Stimulated activated CD4-positive, alpha-beta T cell treated with anti-CD3 and anti-CD28 coated beads, Interleukin-1b, Interleukin-23, amount 100 ng/mL, for 24 hours (primary cell): ENCODE data around the gene REPS2.
"Not testable (repeated sequence)": the region's sequence is repeated elsewhere in the genome, so short reads cannot be mapped to it uniquely, and the experiment has no call there.

Experiments
- DNase-seq, 4 experiments: peaks; one replicate each; pipeline ENCODE4 v3.0.0-alpha.2; 2020; ENCODE audit warnings: low read depth in 4 of 4, low spot score in 1 of 4

Gene REPS2

DNA sequence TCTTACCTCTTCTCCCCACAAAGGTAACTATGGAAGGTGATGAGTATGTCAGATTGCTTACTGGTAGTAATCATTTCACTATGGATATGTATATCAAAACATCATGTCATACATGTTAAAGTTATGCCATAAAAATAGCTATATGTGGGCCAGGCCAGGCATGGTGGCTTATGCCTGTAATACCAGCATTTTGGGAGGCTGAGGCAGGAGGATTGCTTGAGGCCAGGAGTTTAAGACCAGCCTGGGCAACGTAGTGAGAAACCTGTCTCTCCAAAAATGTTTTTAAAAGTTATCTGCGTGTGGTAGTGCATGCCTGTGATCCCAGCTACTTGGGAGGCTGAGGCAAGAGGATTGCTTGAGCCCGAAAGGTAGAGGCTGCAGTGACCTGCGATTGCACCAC is 16.2 kb downstream of the REPS2 start:
- not testable (repeated sequence) for DNase-seq

- DNase-seq: no peak
These were observed 16.8 kb downstream of the REPS2 start for GRCh38 chrX:16963216-16963615.

DNA sequence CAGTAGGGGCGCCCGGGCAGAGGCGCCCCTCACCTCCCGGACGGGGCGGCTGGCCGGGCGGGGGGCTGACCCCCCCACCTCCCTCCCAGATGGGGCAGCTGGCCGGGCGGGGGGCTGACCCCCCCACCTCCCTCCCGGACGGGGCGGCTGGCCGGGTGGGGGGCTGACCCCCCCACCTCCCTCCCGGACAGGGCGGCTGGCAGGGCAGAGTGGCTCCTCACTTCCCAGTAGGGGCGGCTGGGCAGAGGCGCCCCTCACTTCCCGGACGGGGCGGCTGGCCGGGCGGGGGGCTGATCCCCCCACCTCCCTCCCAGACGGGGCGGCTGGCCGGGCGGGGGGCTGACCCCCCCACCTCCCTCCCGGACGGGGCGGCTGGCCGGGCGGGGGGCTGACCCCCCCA is 18.5 kb downstream of the REPS2 start:
- DNase-seq: not testable (repeated sequence)

- DNase-seq: no peak
These were observed 20.4 kb downstream of the REPS2 start for GRCh38 chrX:16966752-16967448.

GRCh38 chrX:16968753-16969152 is 22.3 kb downstream of the REPS2 start:
- not testable (repeated sequence) for DNase-seq

- no peak for DNase-seq
These were observed 24.5 kb downstream of the REPS2 start for GRCh38 chrX:16970977-16971376.

GRCh38 chrX:16971694-16972093 is 25.2 kb downstream of the REPS2 start:
- DNase-seq: no peak

DNA sequence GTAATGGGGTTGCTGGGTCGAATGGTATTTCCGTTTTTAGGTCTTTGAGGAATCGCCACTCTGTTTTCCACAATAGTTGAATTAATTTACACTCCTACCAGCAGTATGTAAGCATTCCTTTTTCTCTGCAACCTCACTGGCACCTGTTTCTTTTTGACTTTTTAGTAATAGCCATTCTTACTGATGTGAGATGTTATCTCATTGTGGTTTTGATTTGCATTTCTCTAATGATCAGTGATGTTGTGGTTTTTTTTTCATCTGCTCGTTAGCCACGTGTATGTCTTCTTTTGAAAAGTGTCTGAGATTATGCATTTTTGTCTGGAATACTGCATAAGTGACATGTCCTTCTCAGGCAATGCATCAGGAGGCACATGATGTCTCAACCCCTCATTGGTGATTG is 28.8 kb downstream of the REPS2 start:
- DNase-seq: no peak

GRCh38 chrX:16977771-16978170 is 31.3 kb downstream of the REPS2 start:
- DNase-seq: no peak

DNA sequence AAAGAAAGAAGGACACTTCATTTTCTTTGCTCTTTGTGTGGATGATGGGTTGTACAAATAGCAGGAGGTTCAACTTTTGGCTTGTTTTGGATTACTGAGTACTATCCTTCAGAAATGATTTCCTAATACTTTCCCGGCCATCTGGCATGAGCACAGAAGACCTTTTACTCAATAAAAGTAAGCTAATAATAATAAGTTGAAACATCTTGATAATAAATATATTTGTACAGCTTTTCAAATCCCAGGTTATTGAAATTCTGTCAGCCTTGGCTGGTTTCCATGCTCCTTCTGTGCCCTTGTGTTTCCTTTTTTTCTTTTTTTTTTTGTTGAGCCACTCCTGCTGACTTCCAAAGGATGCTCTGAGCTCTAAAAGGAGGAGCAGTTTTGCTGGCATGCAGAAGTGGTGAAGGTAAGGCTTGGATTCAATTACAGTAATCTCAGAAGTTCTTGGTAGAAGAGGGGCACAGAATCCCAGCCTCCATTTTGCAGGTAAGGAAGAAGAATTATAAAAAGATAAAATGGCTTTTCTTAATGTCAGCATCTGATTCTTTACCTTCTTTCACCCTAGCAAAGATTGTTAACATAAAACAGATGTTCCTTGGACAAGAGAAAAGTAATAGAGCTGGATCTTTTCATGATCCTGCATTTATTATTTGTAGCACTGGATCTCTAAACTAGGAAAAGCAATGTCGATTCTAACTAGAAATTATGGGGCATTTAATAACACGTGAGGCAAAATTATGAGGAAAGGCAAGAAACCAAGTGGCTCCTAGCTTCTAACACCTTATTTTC is 31.9 kb downstream of the REPS2 start:
- no peak for DNase-seq

DNA sequence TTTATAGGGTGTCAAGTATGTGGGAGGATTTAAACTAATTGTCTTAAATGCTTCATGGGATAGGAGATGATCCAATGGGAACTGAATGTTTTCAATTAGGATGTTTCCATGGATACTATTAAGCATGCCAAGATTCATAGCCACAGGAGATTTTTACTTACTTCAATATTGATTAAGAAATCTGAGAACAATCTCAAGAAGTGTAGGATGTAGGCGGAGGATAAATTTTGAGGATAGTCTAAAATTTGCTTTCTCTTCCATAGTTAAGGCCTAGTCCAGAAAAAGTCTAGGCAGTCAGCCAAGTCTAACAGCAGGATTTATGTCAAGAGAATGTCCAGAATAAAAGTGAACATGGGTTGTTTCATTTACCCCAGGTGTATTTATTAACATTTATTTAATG is 32.8 kb downstream of the REPS2 start:
- DNase-seq: no peak

DNA sequence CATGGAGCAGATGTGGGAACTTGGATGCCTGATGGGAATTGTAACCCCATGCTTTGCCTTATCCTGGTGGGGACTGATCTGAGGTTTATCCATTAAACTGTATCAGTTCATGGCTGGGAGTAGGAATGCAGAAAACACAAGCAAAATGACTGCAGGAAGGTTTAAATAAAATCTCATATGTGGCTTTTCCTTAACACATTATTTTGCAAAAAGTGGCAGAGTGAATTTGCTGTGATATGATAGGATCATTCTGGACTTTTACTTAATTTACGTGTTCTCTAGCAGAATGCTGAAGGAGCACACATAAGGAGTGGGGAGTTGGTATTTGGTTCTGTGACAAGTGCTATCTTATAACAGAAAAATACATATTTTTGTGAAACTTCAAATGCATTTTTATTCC is 34.8 kb downstream of the REPS2 start:
- no peak for DNase-seq

- no peak for DNase-seq
These were observed 35.5 kb downstream of the REPS2 start for GRCh38 chrX:16981980-16982379.

DNA sequence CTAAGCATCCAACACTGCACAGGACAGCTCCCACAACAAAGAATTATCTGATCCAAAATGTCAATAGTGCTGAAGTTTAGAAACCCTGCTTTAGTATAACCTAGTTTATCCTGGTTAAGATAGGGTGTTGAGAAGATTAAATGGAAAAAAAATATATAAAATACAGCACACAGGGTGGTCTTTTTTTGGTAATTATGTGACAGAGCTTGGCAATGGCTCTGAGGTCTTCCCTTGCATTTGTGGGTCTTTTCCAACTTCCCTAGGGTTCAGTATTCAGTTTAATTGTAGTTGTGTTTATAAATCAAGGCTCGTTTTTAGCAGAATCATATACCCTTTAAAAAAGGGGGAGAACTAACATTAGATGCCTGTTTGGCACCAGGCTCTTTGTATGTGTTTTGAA is 36.6 kb downstream of the REPS2 start:
- DNase-seq: no peak

DNA sequence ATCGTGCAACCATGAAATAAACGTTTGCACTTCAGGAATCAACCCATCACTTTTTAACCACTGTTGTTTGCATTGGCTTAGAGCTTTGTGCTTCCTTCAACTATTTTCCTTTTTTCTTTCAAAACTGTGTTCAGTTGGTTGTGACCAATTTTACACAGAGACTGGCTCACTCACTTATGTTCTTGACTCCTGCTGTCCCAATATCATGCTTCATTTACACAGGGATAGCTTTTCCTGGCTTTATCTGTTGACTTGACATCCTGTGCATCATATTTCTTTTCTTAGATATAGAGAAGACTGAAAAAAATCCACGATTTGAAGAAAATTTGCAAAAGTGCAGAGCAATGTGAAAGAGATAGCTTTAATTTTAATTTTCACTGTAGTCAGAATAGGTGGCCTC is 38.8 kb downstream of the REPS2 start:
- no peak for DNase-seq

- DNase-seq: no peak
These were observed 39.7 kb downstream of the REPS2 start for GRCh38 chrX:16986169-16986568.

DNA sequence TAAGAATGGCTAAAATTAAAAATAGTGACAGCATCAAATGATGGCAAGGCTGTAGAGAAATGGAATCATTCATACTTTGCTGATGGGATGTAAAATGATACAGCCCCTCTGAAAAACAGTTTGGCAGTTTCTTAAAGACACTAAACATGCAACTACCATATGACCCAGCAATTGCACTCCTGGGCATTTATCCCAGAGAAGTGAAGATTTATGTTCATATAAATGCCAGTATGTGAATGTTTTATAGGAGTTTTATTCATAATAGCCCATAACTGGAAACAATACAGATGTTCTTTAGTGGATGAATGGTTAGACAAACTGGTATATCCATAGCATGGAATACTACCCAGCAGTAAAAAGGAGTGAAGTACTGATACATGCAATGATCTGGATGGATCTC is 43.3 kb downstream of the REPS2 start:
- DNase-seq: no peak

DNA sequence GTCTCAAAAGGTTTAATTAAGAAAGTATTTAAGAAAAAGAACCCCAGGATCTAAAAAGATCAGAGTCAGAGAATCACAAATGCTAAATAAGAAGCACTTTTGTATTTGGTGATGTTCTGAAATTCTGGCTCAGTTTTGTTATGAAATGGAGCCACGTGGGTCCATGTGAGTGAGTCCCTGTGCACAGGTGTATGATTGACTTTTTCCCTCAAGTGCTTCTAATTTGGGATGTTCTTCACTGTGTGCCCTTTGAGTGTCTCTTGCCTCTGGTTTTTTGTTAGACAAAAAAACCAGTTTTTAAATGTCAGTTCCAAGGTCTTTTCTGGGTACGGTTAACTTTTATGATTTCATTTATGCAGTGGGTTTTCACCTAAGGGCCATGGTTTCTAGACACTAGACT is 44.4 kb downstream of the REPS2 start:
- no peak for DNase-seq

DNA sequence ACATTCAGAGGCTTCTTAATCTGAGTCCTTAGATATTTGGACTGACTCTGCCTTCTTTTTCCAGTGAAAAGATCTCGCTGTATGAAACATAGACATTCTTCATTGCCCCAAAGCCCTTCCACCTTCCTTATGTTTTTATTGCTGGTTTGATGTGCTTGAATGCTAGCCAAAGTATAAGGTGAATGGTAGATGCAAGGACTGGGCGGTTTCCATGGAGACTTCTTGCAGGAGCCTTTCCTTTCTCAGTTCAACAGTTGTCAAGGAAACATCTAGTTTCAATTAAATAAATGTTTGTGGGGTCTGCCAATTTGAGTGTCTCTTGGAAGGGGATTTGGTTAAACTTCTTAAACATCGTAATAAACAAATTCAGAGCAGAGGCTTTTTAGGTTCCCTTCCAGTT is 46.0 kb downstream of the REPS2 start:
- no peak for DNase-seq

DNA sequence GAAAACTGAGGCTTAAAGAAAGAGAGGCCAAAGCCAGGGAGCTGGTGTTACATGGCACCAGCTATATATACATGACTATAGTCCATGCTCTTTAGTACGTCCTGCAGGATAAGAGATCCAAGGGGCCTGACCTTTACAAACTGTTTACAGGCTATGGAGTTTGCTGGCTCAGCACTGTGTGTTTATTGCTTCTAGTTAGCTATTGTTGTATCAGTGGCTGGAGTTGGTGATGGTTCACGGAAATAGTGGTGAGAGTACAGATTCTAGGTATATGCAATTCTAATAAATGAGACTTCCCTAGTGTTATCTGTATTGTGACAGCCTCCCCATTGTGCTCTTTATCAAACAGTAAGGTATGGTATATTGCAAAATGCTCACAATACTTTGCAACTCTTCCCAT is 46.5 kb downstream of the REPS2 start:
- DNase-seq: no peak

- no peak for DNase-seq
These were observed 47.4 kb downstream of the REPS2 start for GRCh38 chrX:16993791-16994318.

DNA sequence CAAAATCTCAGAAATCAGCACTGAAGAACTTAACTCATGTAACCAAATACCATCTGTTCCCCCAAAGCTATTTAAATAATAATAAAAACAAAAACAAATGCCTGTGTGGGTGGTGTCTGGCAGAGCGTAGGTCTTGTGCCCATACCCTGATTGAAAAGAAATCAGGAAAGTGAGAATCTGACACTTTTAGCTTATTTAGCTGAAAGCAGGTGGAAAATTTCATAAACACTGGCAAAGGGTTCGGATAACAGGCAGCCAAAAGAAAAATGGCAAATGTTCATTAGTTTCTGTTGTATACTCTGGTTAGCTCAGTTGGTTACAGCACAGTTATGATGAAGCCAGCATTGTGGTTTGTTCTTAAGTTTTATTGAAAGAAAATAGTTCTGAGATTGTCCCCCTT is 48.3 kb downstream of the REPS2 start:
- DNase-seq: no peak

DNA sequence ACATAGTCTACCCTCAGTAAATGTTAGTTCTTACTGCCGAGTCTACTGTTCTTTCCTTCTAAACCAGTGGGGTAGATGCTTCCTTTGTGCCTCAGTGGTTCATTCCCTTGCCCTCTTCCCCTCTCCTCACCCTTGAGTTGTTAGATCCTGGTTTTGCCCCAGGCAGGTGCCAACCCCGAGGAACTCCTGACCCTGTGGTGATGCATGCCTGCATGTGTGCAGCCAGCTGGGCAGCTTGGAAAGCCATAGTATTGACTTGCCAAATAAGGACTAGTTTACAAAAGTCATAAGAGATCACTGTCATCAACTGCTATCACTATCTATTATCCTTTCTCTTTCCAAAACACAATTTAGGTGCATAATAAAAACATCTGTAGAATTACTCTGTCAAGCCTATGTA is 50.9 kb downstream of the REPS2 start:
- no peak for DNase-seq
